Coronary artery (tissue), 2 donors: ENCODE measurements around the gene GABRA5.

Experiments
- DNase-seq: peaks from one replicate; pipeline ENCODE4 v3.0.0-alpha.2; 2017; ENCODE audit warnings: low spot score
- H3K27ac ChIP-seq, 2 donors: fragments of 200-600 bp; sonication (generic); one replicate each; pipeline ENCODE4 v1.5.1; 2016 to 2019
- H3K4me3 ChIP-seq: fragments of 200-600 bp; sonication (generic); 2 replicates; pipeline ENCODE4 v1.5.1; 2016; ENCODE audit warnings: mild to moderate bottlenecking, moderate library complexity
- TF ChIP-seq, protein P1 (sequence below): fragments of 200-600 bp; sonication (generic); IDR thresholded peaks from one replicate; pipeline ENCODE4 v1.5.1; 2019; ENCODE audit warnings: antibody characterized with exemption

GABRA5 gene

GRCh38 chr15:26954403-26954802, 87.5 kb downstream of the GABRA5 start:
- no peak overlapping the region for H3K4me3 ChIP-seq
- TF ChIP-seq, protein P1, sequence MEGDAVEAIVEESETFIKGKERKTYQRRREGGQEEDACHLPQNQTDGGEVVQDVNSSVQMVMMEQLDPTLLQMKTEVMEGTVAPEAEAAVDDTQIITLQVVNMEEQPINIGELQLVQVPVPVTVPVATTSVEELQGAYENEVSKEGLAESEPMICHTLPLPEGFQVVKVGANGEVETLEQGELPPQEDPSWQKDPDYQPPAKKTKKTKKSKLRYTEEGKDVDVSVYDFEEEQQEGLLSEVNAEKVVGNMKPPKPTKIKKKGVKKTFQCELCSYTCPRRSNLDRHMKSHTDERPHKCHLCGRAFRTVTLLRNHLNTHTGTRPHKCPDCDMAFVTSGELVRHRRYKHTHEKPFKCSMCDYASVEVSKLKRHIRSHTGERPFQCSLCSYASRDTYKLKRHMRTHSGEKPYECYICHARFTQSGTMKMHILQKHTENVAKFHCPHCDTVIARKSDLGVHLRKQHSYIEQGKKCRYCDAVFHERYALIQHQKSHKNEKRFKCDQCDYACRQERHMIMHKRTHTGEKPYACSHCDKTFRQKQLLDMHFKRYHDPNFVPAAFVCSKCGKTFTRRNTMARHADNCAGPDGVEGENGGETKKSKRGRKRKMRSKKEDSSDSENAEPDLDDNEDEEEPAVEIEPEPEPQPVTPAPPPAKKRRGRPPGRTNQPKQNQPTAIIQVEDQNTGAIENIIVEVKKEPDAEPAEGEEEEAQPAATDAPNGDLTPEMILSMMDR: no peak
- H3K27ac ChIP-seq: no peak overlapping the region
- DNase-seq: no peak

GRCh38 chr15:26967719-26968269, 100.9 kb downstream of the GABRA5 start:
- TF ChIP-seq, protein P1: no peak
- Histone ChIP-seq H3K27ac (no peak overlapping the region), H3K4me3 (no peak overlapping the region)
- DNase-seq: no peak

DNA sequence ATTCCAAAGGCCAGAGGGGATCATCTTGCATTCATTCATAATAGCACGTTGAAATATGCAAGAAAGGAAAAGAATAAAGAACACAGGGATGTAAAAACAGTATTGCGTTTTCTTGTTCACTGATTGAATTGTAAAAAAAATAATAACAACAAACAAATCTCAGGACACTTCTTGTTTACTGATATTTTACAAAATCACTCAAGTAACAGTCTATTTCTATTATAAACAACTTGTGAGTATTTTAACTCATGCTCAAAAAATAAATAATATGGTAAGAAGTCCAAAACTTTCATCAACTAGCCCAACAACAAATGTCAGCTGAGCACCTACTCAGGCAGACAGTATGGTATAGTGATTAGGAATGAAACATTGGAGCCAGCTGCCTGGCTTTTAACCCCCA, 101.9 kb downstream of the GABRA5 start:
- DNase-seq: no peak
- H3K27ac ChIP-seq: no peak overlapping the region
- no peak overlapping the region for H3K4me3 ChIP-seq
- TF ChIP-seq, protein P1: no peak

- no peak for DNase-seq
- Histone ChIP-seq H3K4me3 (no peak within 1 kb of the TSS), H3K27ac (no peak within 1 kb of the TSS)
- TF ChIP-seq, protein P1: no peak
Observed at GRCh38 chr15:26970712-26971210, 103.9 kb downstream of the GABRA5 start, which contains the start of gene GABRG3. TSS of gene GABRG3 (plus strand) at chr15:26971181.

- no peak overlapping the region for H3K4me3 ChIP-seq
- TF ChIP-seq, protein P1: no peak
- DNase-seq: no peak
- no peak overlapping the region for H3K27ac ChIP-seq
Observed at GRCh38 chr15:26971271-26972018, 104.6 kb downstream of the GABRA5 start.

DNA sequence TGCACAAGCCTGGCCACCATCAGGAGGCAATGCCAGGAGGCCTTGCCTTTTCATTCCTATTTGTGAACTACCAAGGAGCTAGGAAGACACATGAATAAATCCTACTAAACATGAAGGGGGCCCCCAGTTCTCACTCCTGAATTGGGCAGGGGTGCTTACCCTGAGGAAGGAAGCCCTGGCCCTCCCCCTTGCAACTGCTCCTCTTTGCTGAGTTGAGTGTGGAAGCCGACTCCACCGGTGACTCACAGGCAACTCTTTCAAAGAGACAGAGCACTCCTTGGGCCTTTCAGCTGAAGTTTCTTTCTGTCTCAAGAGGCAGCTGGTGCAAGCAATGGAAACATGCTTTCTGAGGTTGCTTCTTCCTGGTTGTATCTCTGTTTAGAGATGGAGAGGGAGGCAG, 105.8 kb downstream of the GABRA5 start:
- no peak for DNase-seq
- TF ChIP-seq, protein P1: no peak
- H3K27ac ChIP-seq: no peak overlapping the region
- no peak overlapping the region for H3K4me3 ChIP-seq
